Thoracic aorta (tissue), 2 donors: ENCODE data around the gene ERMARD. TPM values are rescaled to one million over a fixed set of nuclear protein-coding genes. Genes with fewer than 3 reads are reported as not detected.

Experiments
- ATAC-seq: fragments of 150-250 bp; one replicate; pipeline ENCODE4 v1.8.0; 2017; ENCODE audit warnings: low read depth; ENCODE audit not compliant: insufficient number of reproducible peaks, low FRiP score
- DNase-seq: peaks from one replicate; pipeline ENCODE4 v3.0.0-alpha.2; 2020; ENCODE audit warnings: low spot score
- H3K27ac ChIP-seq, 2 donors: fragments of 200-600 bp; sonication (generic); 1 replicate in 1 of 2; 2 replicates in 1 of 2; pipeline ENCODE4 v1.5.1; 2016; ENCODE audit warnings: mild to moderate bottlenecking in 2 of 2, moderate library complexity in 2 of 2
- H3K27me3 ChIP-seq: fragments of 200-600 bp; sonication (generic); replicated peaks from 2 replicates; pipeline ENCODE4 v1.6.0; 2016; ENCODE audit warnings: mild to moderate bottlenecking; ENCODE audit not compliant: insufficient read depth
- H3K36me3 ChIP-seq: fragments of 200-600 bp; sonication (generic); one replicate; pipeline ENCODE4 v1.5.1; 2016
- H3K4me1 ChIP-seq, 2 donors: fragments of 200-600 bp; sonication (generic); 1 replicate in 1 of 2; 2 replicates in 1 of 2; pipeline versions ENCODE4 v1.5.1 to v1.6.0; 2016; ENCODE audit warnings: low read depth in 2 of 2, mild to moderate bottlenecking in 1 of 2; ENCODE audit not compliant: control insufficient read depth in 1 of 2
- H3K4me3 ChIP-seq: fragments of 200-600 bp; sonication (generic); 2 replicates; pipeline ENCODE4 v1.5.1; 2016; ENCODE audit warnings: mild to moderate bottlenecking
- H3K9me3 ChIP-seq: fragments of 200-600 bp; sonication (generic); 2 replicates; pipeline ENCODE4 v1.5.1; 2016
- CTCF ChIP-seq: fragments of 200-600 bp; sonication (generic); IDR thresholded peaks from one replicate; pipeline ENCODE4 v1.5.1; 2019; ENCODE audit warnings: antibody characterized with exemption
- total RNA-seq, 2 donors: library from RNA; depleted of rRNA; stranded (reverse); fragments of >200 nt; gene quantifications; one replicate each; pipeline versions ENCODE4 v1.1.0 to v1.2.3, GENCODE V29; 2016

Gene ERMARD
- total RNA-seq, 2 donors from 2014 or later, result 13.7 to 27.1 TPM

- H3K36me3 ChIP-seq, result no peaks in the 10 kb centered on the region
- H3K4me3 ChIP-seq, result no peak overlapping the region
- DNase-seq, result no peak
- no peaks in the 10 kb centered on the region for H3K27me3 ChIP-seq
- no peak for TF ChIP-seq CTCF
- H3K9me3 ChIP-seq, result no peaks in the 10 kb centered on the region
- peaks cover 0 to 11% of the 10 kb centered on the region in 2 donors for H3K4me1 ChIP-seq
- no peak for ATAC-seq
- H3K27ac ChIP-seq, result no peak overlapping the region
Measured at GRCh38 chr6:169792306-169793015, 41.0 kb downstream of the ERMARD start.

GRCh38 chr6:169793408-169793807, 42.0 kb downstream of the ERMARD start:
- ATAC-seq (no peak), DNase-seq (no peak)
- no peaks in the 10 kb centered on the region for H3K27me3 ChIP-seq
- H3K27ac ChIP-seq, result no peak overlapping the region
- H3K4me3 ChIP-seq, result no peak overlapping the region
- no peak for TF ChIP-seq CTCF
- no peaks in the 10 kb centered on the region for H3K9me3 ChIP-seq
- H3K36me3 ChIP-seq, result no peaks in the 10 kb centered on the region
- H3K4me1 ChIP-seq, result peaks cover 0 to 11% of the 10 kb centered on the region in 2 donors

DNA sequence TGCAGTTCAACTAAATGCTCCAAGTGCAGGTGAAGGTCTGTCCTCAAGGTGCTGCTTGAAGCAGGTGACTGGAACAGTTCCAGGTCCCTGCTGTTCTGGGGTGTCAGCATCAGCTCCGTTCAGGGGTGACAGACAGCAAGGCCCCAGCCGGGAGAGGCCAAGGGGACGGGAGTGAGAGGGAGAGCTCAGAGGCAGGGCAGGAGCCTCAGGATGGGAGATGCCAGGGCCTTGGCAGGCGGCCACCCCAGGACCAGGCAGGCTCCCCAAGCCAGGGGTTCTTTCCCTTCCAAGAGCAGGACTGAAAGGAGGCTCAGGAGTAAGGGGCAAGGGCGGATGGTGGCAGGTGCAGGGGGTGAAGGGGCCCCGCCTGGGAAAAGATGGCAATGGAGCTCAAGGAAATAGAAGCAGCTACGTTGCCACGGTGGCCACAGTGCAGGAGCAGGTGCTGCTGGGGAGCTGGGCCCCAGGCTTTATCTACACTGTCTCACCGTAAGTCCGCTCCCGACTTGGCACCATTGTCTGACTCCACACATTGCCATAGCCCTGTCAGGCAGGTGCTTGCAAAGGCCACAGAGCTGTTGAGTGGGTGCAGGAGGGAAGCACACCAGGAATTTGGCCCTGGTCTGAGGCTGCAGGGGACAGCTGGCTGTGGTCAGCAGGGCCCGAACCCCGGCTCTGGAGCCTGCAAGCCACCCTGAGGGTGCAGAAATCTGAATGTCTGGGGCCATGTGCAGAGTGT, 43.1 kb downstream of the ERMARD start:
- no peak for TF ChIP-seq CTCF
- Histone ChIP-seq H3K4me3 (no peak overlapping the region), H3K36me3 (no peaks in the 10 kb centered on the region), H3K27me3 (no peaks in the 10 kb centered on the region), H3K9me3 (no peaks in the 10 kb centered on the region), H3K27ac (no peak overlapping the region), H3K4me1 (peaks cover 0 to 10% of the 10 kb centered on the region in 2 donors)
- DNase-seq (no peak), ATAC-seq (no peak)

- DNase-seq (no peak), ATAC-seq (no peak)
- Histone ChIP-seq H3K9me3 (no peaks in the 10 kb centered on the region), H3K36me3 (no peaks in the 10 kb centered on the region), H3K27ac (no peak overlapping the region), H3K27me3 (no peaks in the 10 kb centered on the region), H3K4me1 (peaks cover 0 to 5% of the 10 kb centered on the region in 2 donors), H3K4me3 (no peak overlapping the region)
- no peak for TF ChIP-seq CTCF
Measured at GRCh38 chr6:169795196-169795595, 43.8 kb downstream of the ERMARD start.

DNA sequence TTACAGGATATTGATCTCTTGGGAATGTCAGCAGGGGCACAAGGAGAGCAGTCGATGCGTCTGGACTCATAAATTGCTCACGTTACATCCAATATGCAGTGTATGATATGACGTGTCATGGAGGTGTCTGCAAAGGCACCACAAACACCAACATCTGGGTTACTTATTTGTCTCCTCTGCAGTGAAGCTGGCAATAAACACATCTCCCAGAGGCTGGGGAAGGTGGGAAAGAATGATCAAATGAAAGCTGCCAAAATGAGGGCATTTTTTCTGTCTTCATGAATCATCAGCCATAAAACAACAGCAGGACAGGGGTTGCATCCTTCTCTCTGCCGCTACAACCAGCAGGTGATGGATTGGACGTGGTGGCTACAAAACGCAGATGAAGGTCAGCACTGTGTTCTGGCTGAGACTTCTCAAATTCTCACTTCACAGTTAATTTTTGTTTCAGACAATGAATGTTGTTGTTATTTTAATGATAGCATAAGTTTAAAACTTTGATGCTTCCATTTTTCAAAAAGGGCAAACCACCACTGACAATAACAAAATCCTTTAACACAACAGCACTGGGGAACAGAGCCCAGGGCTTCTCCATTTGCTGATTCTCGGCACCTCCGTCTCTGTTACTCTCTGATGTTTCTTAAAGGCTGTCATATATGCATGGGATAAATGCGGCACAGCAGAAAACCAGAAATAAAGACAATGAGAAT, 47.5 kb downstream of the ERMARD start:
- H3K4me1 ChIP-seq, result no peaks in the 10 kb centered on the region
- TF ChIP-seq CTCF, result no peak
- H3K9me3 ChIP-seq, result no peaks in the 10 kb centered on the region
- ATAC-seq (no peak), DNase-seq (no peak)
- H3K4me3 ChIP-seq, result no peak overlapping the region
- no peaks in the 10 kb centered on the region for H3K36me3 ChIP-seq
- no peaks in the 10 kb centered on the region for H3K27me3 ChIP-seq
- no peak overlapping the region for H3K27ac ChIP-seq
